ENCODE data around the gene SLC36A4.
"Not testable (repeated sequence)": the region's sequence is repeated elsewhere in the genome, so short reads cannot be mapped to it uniquely, and the experiment has no call there.

SLC36A4 gene

GRCh38 chr11:93197380-93198214 lies at the start of gene SLC36A4:
Gene SLC36A4 (minus strand): TSS chr11:93197991. CDS start chr11:93197832, 159 bp downstream.
- DNase-seq (ENCODE audit: low spot score), result peak; percentile 82

DNA sequence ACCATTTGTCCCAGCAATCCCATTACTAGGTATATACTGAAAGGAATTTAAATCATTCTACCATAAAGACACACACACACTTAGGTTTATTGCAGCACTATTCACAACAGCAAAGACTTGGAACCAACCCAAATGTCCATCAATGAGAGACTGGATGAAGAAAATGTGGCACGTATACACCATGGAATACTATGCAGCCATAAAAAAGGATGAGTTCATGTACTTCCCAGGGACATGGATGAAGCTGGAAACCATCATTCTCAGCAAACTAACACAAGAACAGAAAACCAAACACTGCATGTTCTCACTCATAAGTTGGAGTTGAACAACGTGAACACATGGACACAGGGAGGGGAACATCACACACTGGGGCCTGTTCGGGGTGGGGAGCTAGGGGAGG lies 49.0 kb upstream of the SLC36A4 start:
- not testable (repeated sequence) for DNase-seq (ENCODE audit: low spot score)

GRCh38 chr11:93244018-93244417 lies 46.2 kb upstream of the SLC36A4 start:
- no peak for DNase-seq (ENCODE audit: low spot score)

DNA sequence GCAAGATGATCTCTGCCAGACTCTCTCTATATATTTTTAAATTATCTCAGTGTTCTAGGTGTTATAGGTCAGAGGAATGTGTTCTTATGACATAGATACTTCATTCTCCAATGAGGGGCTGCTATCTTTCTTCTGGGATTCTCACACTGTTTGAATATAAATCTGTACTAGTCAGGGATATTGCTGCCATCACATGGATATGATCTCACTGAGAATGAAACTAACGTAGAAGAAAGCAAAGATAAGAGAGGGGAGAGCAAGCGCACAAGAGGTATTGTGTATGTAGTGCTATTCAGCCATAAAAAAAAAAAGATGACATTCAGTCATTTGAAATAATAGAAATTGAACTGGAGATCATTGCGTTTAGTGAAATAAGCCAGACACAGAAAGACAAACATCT lies 42.2 kb upstream of the SLC36A4 start:
- DNase-seq (ENCODE audit: low spot score), result no peak

DNA sequence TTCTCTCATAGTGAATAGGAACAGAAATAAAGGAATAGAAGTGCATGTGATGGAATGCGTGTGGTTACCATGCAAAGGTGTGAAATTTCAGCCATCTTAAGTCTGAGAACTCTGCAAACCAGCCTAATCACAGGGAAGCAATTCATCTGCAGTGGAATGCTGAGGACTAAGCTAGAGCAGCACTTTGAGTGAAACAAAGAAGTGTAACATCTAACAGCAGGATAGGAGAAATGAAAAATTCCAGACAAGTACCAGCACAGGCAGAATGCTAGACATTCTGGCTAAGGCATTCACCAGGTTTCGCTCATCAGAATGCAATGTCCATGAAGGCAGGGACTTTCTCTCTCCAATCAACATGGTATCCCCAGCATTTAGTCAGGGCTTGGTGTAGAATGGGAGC lies 41.2 kb upstream of the SLC36A4 start:
- no peak for DNase-seq (ENCODE audit: low spot score)

- DNase-seq (ENCODE audit: low spot score), result peak; percentile 12
Observed at GRCh38 chr11:93236741-93237675, 39.2 kb upstream of the SLC36A4 start.

DNA sequence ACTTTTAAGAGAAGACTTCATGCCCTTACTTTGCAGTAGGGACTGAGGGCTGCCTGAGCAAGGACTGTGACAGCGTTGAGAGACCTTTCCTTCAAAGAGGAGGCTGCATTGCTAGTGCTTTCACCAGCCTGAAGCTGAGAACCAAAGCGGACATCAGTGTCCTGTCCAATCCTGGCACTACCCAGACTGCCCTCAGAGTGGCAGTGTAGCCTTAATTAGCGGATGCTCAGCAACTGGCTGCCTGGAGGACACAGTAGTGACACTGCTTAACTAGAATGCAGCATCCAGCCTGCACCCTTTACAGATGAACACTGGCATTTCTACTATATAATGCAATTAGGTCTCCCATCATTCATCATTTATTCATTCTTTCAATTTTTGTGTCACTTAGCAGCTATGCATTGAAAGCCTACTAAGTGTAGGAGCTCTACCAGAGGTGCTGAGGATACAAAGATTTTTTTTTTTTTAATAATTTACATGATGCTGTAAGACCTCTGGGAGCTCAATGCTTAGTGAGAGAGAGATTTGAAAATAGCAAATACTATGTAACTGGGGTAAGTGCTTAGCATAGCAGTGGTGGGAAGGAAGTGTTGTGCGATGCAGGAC lies 36.9 kb upstream of the SLC36A4 start:
- peak; percentile 63 for DNase-seq (ENCODE audit: low spot score)

DNA sequence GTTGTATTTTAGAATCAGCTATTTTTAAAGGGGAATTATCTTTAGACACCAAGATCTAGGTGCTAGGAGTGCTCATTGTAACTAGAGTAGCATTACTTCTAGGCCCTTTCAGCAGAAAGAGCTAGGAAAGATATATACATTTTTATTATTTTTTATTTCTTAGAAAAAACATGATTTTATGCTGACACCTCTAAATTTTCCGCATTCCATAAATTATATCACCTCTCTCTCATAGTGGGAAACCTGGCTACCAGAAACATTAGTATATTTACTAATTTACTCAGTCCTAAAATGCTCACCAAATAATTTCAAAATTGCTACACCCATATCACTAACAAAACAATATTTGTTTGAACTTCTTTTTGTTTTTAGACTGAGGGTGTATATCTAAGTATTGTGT lies 32.1 kb upstream of the SLC36A4 start:
- DNase-seq (ENCODE audit: low spot score), result no peak

GRCh38 chr11:93225662-93226061 lies 27.9 kb upstream of the SLC36A4 start:
- DNase-seq (ENCODE audit: low spot score), result peak; percentile 22

DNA sequence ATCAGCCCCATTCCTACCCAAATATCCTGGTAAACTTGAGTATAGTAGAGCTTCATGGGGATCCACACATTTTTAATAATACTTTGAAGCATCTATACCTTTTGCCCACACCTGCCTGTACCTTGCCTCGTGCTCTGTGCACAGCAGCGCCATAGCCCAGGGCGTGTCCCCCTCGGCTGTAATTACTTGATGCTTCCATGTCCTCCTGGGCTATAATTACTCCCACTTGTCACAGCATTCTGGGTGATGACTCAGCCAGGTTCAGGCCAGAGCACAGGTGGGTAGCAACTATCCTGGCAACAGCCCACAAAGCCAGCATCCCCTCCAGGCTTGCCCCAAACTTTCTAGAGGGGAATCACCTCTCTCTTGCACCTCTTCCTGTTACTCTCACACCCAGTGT lies 23.7 kb upstream of the SLC36A4 start:
- no peak for DNase-seq (ENCODE audit: low spot score)

DNA sequence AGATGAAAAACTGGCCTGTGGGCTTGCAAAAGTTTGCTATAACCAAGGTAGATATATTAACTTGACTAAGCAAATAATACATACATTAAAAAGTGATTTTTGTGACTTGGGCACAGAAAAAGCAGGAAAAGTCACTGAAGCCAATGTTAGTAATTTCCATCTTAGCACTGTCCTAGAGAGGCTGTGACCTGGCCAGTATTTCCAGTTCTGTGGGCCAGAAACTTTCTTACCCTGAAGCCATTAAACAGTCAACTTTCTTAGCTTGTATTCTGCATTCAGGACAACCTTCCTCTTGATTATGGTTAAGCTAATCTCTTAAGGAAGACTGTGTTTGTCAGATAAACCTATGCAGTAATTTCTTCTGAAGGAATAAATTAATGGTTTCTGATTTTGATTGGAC lies 22.3 kb upstream of the SLC36A4 start:
- no peak for DNase-seq (ENCODE audit: low spot score)

- no peak for DNase-seq (ENCODE audit: low spot score)
Observed at GRCh38 chr11:93219440-93219839, 21.6 kb upstream of the SLC36A4 start.

DNA sequence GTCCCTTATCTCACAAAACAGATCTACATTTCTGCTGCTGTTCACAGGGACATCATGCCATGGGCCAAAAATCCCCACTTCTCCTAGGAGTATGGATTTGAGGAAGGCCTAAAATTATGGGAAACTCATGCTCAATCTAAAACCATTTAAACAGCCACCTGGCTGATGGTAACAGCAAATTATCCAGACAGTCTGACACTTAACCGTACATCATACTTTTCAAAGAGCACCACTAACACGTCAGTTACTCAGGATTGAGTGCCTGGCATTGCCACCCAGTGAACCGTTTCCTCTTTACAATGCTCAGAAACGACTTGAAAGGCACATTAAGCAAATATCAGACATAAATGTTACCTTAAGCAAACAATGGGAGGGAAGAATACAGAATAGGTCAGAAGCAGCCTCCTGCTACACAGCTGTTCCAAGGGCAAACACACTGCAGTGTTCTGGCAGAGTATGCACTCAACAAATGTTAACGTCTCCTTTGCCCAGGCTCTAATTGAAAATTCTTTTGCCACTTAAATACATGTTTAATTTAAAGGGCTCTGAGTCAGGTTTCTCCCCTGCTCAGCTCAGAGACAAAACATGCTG lies 18.8 kb upstream of the SLC36A4 start:
- no peak for DNase-seq (ENCODE audit: low spot score)

DNA sequence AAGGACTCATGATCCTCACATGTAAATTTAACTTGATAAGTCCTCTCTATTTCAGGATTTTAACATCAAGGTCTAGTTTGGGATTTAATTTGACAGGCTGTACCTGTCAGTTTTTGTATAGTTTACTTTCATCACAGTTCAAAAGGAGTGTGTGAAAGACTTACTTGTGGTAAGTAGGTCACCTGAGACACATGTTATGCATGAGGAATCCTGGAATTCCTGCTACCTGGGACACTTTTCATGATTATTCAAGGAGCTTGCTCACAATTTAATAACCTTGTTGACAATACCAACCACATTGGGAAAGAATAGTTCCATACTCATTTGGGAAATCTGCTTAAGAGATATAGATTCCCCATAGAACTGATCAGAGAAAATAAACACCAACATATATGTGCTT lies 15.8 kb upstream of the SLC36A4 start:
- DNase-seq (ENCODE audit: low spot score), result no peak

GRCh38 chr11:93212094-93212493 lies 14.3 kb upstream of the SLC36A4 start:
- no peak for DNase-seq (ENCODE audit: low spot score)

DNA sequence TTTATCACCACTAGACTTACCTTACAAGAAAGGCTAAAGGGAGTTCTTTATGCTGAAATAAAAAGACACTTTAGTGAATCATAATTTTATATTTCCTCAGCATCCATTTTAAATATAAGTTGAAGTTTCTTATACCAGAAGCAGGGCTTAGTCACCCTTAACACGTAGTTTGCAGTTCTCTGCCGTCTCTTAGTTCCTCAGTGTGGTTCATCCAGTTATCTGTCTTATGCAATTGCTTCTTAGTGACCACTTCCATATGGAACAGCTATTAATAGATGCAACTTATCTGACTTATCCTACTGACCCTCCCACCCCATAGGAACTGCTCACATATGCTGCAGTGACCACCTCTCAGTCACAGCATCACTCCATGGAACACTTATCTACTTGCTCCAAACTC lies 11.7 kb upstream of the SLC36A4 start:
- no peak for DNase-seq (ENCODE audit: low spot score)

DNA sequence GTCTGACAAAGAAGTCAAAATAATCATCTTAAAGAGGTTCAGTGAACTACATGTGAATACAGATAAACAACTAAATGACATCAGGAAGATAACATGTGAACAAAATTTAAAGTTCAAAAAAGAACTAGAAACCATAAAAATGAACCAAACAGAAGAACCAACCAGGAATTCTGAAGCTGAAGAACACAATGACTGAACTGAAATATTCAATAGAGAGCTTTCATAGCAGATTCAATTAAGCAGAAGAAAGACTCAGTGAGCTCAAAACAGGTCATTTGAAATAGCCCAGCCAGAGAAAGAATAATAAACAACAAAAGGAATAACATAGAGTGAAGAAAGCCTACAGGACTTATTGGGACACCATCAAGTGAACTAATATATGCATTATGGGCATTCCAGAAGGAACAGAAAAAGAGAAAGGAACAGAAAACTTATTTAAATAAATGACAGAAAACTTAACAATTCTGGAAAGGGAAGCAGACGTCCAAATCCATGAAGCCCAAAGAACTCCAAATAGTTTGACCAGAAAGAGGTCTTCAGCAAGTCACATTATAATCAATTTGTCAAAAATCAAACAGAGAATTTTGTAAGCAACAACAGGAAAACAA lies 11.0 kb upstream of the SLC36A4 start:
- no peak for DNase-seq (ENCODE audit: low spot score)

DNA sequence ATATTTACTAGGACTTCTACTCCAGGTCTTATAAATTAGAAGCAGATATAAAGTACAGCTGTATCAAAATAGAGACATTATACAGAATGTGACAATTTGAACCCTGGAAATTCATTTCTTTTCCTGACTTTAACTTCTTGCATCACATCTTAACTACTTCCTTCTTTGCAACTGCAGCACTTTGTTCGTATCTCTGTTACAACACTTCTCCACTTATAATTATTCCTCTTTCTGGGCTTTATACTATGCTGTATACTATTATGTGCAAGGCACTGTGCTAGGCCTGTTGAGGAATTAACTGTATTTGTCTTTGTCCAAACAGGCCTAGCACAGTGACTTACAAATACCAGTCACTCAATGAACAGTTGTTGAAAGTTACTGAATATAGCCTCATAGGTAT lies 1.8 kb upstream of the SLC36A4 start:
- DNase-seq (ENCODE audit: low spot score), result no peak

DNA sequence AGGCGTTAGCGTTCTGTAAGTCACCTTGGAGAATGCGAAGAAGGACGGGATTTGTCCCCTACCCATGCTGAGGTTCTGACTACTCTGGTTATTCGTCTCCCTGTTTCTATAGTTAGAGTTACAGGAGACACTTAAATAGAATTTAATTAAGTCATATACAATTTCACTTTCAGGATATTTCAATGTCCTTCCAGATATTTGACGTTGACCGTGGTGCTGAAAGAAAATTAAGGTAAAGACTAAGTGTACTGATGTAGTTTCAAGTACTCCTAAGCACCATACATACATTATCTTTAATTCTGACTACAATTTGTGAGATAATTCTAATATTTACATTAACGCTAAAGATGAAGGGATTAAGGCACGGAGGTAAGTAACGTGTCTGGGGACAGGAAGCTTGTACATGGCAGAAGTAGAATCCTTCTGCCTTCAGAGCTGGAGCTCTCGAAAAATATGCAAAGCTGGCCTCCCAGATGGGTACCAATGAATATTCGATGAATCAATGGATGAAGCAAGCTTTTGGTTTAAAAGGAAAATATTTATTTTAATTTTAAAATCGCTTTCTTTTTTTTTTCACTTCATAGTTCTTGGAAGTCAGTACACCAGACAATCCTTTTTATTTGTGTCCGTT lies 539 bp upstream of the SLC36A4 start:
- DNase-seq (ENCODE audit: low spot score), result no peak

- no peak for DNase-seq (ENCODE audit: low spot score)
Observed at GRCh38 chr11:93196816-93197379, 893 bp downstream of the SLC36A4 start.
